Type B pancreatic cell (in vitro differentiated cells): ENCODE data around the gene SCAP. TPM values are rescaled to one million over a fixed set of nuclear protein-coding genes. Genes with fewer than 3 reads are reported as not detected.

Experiments
- DNase-seq: peaks from one replicate; pipeline ENCODE4 v3.0.0; 2021; ENCODE audit warnings: mixed read lengths; ENCODE audit not compliant: unreplicated experiment; ENCODE audit errors: extremely low spot score
- H3K27ac Mint-ChIP-seq: 2 replicates; pipeline ENCODE4 v1.8.0; 2021; ENCODE audit warnings: mild to moderate bottlenecking, mixed read lengths
- H3K27me3 Mint-ChIP-seq: 2 replicates; pipeline ENCODE4 v1.8.0; 2021; ENCODE audit warnings: mixed read lengths
- H3K36me3 Mint-ChIP-seq: 2 replicates; pipeline ENCODE4 v1.8.0; 2021; ENCODE audit warnings: mixed read lengths
- H3K4me1 Mint-ChIP-seq: one replicate; pipeline ENCODE4 v1.8.0; 2021; ENCODE audit warnings: mixed read lengths; ENCODE audit not compliant: unreplicated experiment
- H3K4me3 Mint-ChIP-seq: 2 replicates; pipeline ENCODE4 v1.8.0; 2021; ENCODE audit warnings: mild to moderate bottlenecking, mixed read lengths
- H3K9me3 Mint-ChIP-seq: 2 replicates; pipeline ENCODE4 v1.8.0; 2021; ENCODE audit warnings: mixed read lengths
- CTCF ChIP-seq: fragments of 200-600 bp; sonication (generic); conservative IDR thresholded peaks from 2 replicates; pipeline ENCODE4 v1.5.0; 2021; ENCODE audit warnings: antibody characterized with exemption, mild to moderate bottlenecking
- total RNA-seq: library from RNA; stranded (reverse); gene quantifications from 2 replicates; pipeline ENCODE4 v1.2.1, GENCODE V29; 2021; ENCODE audit warnings: low replicate concordance

The SCAP gene
- total RNA-seq, 1 donor from 2014 or later = 106 TPM

DNA sequence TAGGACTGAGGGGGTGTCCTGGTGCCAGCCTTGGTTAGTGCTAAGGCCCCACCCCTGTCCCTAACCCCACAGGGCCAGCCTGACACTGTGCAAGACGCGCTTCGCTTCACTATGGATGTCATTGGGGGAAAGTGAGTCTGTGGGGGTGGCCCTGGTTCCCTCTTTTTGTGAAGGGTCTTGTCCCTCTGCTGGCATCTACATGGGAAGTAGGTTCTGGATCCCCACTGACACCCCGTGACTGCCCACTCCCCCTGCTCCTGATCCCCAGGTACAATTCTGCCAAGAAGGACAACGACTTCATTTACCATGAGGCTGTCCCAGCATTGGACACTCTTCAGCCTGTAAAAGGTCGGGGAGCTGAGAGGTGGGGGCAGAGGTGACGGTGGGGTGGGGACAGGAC is 68.5 kb downstream of the SCAP start:
- H3K9me3 Mint-ChIP-seq = no peaks in the 10 kb centered on the region
- TF ChIP-seq CTCF = no peak
- no peaks in the 10 kb centered on the region for H3K27me3 Mint-ChIP-seq
- no peak overlapping the region for H3K4me3 Mint-ChIP-seq
- H3K27ac Mint-ChIP-seq = no peak overlapping the region
- no peak for DNase-seq
- H3K36me3 Mint-ChIP-seq = peaks cover 3% of the 10 kb centered on the region
- no peaks in the 10 kb centered on the region for H3K4me1 Mint-ChIP-seq

GRCh38 chr3:47406762-47407149 is 69.0 kb downstream of the SCAP start:
- H3K36me3 Mint-ChIP-seq = peaks cover 3% of the 10 kb centered on the region
- no peak for TF ChIP-seq CTCF
- no peaks in the 10 kb centered on the region for H3K27me3 Mint-ChIP-seq
- H3K4me1 Mint-ChIP-seq = no peaks in the 10 kb centered on the region
- no peak overlapping the region for H3K27ac Mint-ChIP-seq
- H3K9me3 Mint-ChIP-seq = no peaks in the 10 kb centered on the region
- no peak for DNase-seq
- H3K4me3 Mint-ChIP-seq = no peak overlapping the region

GRCh38 chr3:47405820-47406761 is 69.7 kb downstream of the SCAP start:
- Mint-ChIP-seq H3K9me3 (no peaks in the 10 kb centered on the region), H3K27ac (no peak overlapping the region), H3K36me3 (peaks cover 4% of the 10 kb centered on the region), H3K4me1 (no peaks in the 10 kb centered on the region), H3K4me3 (no peak overlapping the region), H3K27me3 (no peaks in the 10 kb centered on the region)
- no peak for DNase-seq
- no peak for TF ChIP-seq CTCF

DNA sequence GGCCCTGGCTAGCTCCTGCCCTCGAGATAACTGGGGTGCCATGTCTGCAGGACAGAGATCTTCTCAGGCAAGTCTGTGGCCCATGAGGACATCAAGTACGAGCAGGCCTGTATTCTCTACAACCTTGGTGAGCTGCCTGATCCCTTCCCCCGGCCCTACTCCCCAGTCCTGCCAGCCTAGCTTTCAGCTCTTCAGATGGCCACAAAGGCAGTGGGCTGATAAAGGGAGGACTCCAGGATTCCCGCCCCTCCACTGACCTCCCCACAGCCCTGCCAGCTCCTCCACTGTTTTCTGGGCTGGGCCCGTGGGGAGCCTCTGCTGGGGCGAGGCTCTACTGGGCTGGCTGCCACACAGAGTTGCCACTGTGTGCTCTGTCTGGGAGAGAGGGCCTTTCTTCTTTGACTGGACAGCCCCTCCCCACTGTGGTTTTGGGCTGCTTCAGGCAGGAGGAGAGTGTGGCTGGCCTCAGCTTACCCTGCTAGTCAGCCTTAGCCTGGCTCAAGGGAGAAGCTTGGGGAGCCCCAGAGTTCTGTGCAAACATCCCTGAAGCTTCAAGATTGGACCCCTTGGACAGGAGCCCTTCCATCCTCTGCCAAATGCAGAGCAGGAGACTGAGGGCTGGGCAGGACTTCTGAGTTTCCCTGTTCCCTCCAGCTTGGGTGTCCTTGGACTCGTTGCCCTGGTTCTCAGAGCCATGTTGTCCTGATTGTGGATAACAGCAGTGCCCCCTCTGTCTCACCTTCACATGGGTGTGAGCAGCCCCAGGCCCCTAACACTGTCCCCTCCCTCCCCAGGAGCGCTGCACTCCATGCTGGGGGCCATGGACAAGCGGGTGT is 70.6 kb downstream of the SCAP start:
- peaks cover 4% of the 10 kb centered on the region for H3K36me3 Mint-ChIP-seq
- TF ChIP-seq CTCF = no peak
- H3K4me1 Mint-ChIP-seq = no peaks in the 10 kb centered on the region
- DNase-seq = no peak
- no peaks in the 10 kb centered on the region for H3K9me3 Mint-ChIP-seq
- H3K27ac Mint-ChIP-seq = no peak overlapping the region
- H3K4me3 Mint-ChIP-seq = no peak overlapping the region
- H3K27me3 Mint-ChIP-seq = no peaks in the 10 kb centered on the region

DNA sequence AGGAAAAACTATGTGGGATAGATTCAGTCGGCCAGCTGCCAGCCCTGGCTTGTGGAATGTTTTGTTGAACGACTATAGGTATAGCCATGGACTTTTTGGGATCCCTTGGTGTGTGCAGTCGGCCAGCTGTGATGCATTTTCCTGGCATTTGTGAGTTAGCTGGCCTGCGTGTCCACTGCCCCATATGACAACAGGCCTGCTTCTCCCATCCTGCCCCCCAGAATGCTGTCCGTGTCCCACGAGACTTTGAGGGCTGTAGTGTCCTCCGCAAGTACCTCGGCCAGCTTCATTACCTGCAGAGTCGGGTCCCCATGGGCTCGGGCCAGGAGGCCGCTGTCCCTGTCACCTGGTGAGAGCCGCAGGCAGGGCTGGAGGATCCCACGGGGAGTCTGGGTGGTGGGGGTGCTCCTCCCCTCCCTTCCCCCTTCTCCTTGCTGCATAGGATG is 71.3 kb downstream of the SCAP start:
- Mint-ChIP-seq H3K4me3 (no peak overlapping the region), H3K27ac (no peak overlapping the region), H3K4me1 (no peaks in the 10 kb centered on the region), H3K27me3 (no peaks in the 10 kb centered on the region), H3K36me3 (peaks cover 4% of the 10 kb centered on the region), H3K9me3 (no peaks in the 10 kb centered on the region)
- no peak for DNase-seq
- no peak for TF ChIP-seq CTCF
